ENCODE measurements around the gene CSPG4.
"Not testable (repeated sequence)": the region's sequence is repeated elsewhere in the genome, so short reads cannot be mapped to it uniquely, and the experiment has no call there.

GRCh38 chr15:75705375-75705774, 7.3 kb downstream of the CSPG4 start:
- TF ChIP-seq ZNF207 (IDR thresholded peaks at IDR 0.05; ENCODE audit: borderline replicate concordance); CTCF (IDR thresholded peaks at IDR 0.05 in 2 of 3, conservative IDR thresholded peaks at IDR 0.05 in 1 of 3; ENCODE audit: control insufficient read depth in 2 of 3, extremely low read depth in 1 of 3, insufficient read depth in 1 of 3, low read depth in 3 of 3, low read length in 3 of 3); ZBTB33 (IDR thresholded peaks at IDR 0.05); SREBF2 (IDR thresholded peaks at IDR 0.05; ENCODE audit: low read length); ATF3 (IDR thresholded peaks at IDR 0.05; ENCODE audit: borderline replicate concordance, extremely low read depth, low read depth, low read length); TCF3 (IDR thresholded peaks at IDR 0.05; ENCODE audit: borderline replicate concordance, insufficient read depth, low read depth, low read length); EZH2 (IDR thresholded peaks at IDR 0.05; ENCODE audit: borderline replicate concordance, control insufficient read depth, low read depth, low read length); POLR2A (IDR thresholded peaks at IDR 0.05; ENCODE audit: low read depth, low read length); RFX5 (IDR thresholded peaks at IDR 0.05; ENCODE audit: low read depth, low read length); SIN3A (IDR thresholded peaks at IDR 0.05; ENCODE audit: low read depth, low read length); TCF7 (IDR thresholded peaks at IDR 0.05; ENCODE audit: borderline replicate concordance); ZNF384 (IDR thresholded peaks at IDR 0.05; ENCODE audit: borderline replicate concordance, low read depth, low read length); EP300 (IDR thresholded peaks at IDR 0.05; ENCODE audit: borderline replicate concordance in 1 of 2, control insufficient read depth in 1 of 2, low read depth in 2 of 2, low read length in 2 of 2); MYC (IDR thresholded peaks at IDR 0.05; ENCODE audit: insufficient read depth, insufficient read length, insufficient replicate concordance, low read length, severe bottlenecking): not testable (repeated sequence)
